ENCODE results near the gene RICTOR.

Gene RICTOR

GRCh38 chr5:39009280-39009679 lies 64.9 kb downstream of the RICTOR start:
- Histone ChIP-seq H2BK5ac (ENCODE audit: low read depth, low read length, poor library complexity, severe bottlenecking) (no peak overlapping the region), H2BK15ac (ENCODE audit: low read depth, poor library complexity, severe bottlenecking) (no peak overlapping the region), H3K14ac (ENCODE audit: low read length in 2 of 2) (no peak overlapping the region), H3K4me3 (ENCODE audit: insufficient read depth in 1 of 2, low read depth in 1 of 2, low read length in 2 of 2) (no peak overlapping the region), H3K27me3 (ENCODE audit: control insufficient read depth in 1 of 2, insufficient read depth in 1 of 2, low read length in 2 of 2) (no peaks in the 10 kb centered on the region), H4K8ac (ENCODE audit: low read length) (no peak overlapping the region), H3K18ac (ENCODE audit: low read depth in 1 of 2, low read length in 2 of 2) (no peak overlapping the region), H2BK120ac (ENCODE audit: low read depth, low read length) (no peak overlapping the region), H2BK12ac (ENCODE audit: low read length in 2 of 2) (no peak overlapping the region), H3K36me3 (ENCODE audit: control insufficient read depth in 1 of 2, insufficient read depth in 2 of 2, low read depth in 1 of 2, low read length in 2 of 2) (peaks cover 8 to 30% of the 10 kb centered on the region in 2 experiments), H3K79me1 (replicated peaks; ENCODE audit: low read length, poor library complexity, severe bottlenecking) (peaks cover 17% of the 10 kb centered on the region), H3K27ac (ENCODE audit: low read length, poor library complexity, severe bottlenecking) (no peak overlapping the region), H3K9me3 (ENCODE audit: control insufficient read depth, low read length) (peaks cover 4% of the 10 kb centered on the region), H4K91ac (ENCODE audit: low read length) (no peak overlapping the region), H2AFZ (ENCODE audit: low read depth, low read length) (no peak overlapping the region), H3K4me1 (ENCODE audit: control insufficient read depth, insufficient read depth, low read depth, low read length) (no peaks in the 10 kb centered on the region), H3K4me2 (ENCODE audit: low read length, poor library complexity, severe bottlenecking) (no peak overlapping the region), H3K9ac (ENCODE audit: low read length) (no peak overlapping the region), H3K4ac (ENCODE audit: low read depth in 1 of 2, low read length in 2 of 2) (no peak overlapping the region), H3K23ac (ENCODE audit: low read length in 2 of 2) (no peak overlapping the region), H2AK5ac (ENCODE audit: low read length, severe bottlenecking) (no peak overlapping the region)
- WGBS, result no CpG with 5 or more reads among the region's 1 CpG
- DNase-seq, result no peak

GRCh38 chr5:39006650-39007049 lies 67.5 kb downstream of the RICTOR start:
- Histone ChIP-seq H3K18ac (ENCODE audit: low read depth in 1 of 2, low read length in 2 of 2) (no peak overlapping the region), H3K79me1 (replicated peaks; ENCODE audit: low read length, poor library complexity, severe bottlenecking) (peaks cover 12% of the 10 kb centered on the region), H4K91ac (ENCODE audit: low read length) (no peak overlapping the region), H2BK5ac (ENCODE audit: low read depth, low read length, poor library complexity, severe bottlenecking) (no peak overlapping the region), H3K23ac (ENCODE audit: low read length in 2 of 2) (no peak overlapping the region), H3K9ac (ENCODE audit: low read length) (no peak overlapping the region), H3K4ac (ENCODE audit: low read depth in 1 of 2, low read length in 2 of 2) (no peak overlapping the region), H4K8ac (ENCODE audit: low read length) (no peak overlapping the region), H2BK15ac (ENCODE audit: low read depth, poor library complexity, severe bottlenecking) (no peak overlapping the region), H2BK12ac (ENCODE audit: low read length in 2 of 2) (no peak overlapping the region), H3K14ac (ENCODE audit: low read length in 2 of 2) (no peak overlapping the region), H3K36me3 (ENCODE audit: control insufficient read depth in 1 of 2, insufficient read depth in 2 of 2, low read depth in 1 of 2, low read length in 2 of 2) (peaks cover 8 to 33% of the 10 kb centered on the region in 2 experiments), H3K27me3 (ENCODE audit: control insufficient read depth in 1 of 2, insufficient read depth in 1 of 2, low read length in 2 of 2) (no peaks in the 10 kb centered on the region), H3K4me2 (ENCODE audit: low read length, poor library complexity, severe bottlenecking) (no peak overlapping the region), H2AFZ (ENCODE audit: low read depth, low read length) (no peak overlapping the region), H3K27ac (ENCODE audit: low read length, poor library complexity, severe bottlenecking) (no peak overlapping the region), H2BK120ac (ENCODE audit: low read depth, low read length) (no peak overlapping the region), H3K4me1 (ENCODE audit: control insufficient read depth, insufficient read depth, low read depth, low read length) (no peaks in the 10 kb centered on the region), H2AK5ac (ENCODE audit: low read length, severe bottlenecking) (no peak overlapping the region), H3K4me3 (ENCODE audit: insufficient read depth in 1 of 2, low read depth in 1 of 2, low read length in 2 of 2) (no peak overlapping the region), H3K9me3 (ENCODE audit: control insufficient read depth, low read length) (no peaks in the 10 kb centered on the region)
- WGBS, result no CpG with 5 or more reads among the region's 2 CpGs
- no peak for DNase-seq

GRCh38 chr5:39005566-39006232 lies 68.5 kb downstream of the RICTOR start:
- H3K27ac ChIP-seq (ENCODE audit: low read length, poor library complexity, severe bottlenecking), result no peak overlapping the region

GRCh38 chr5:39001683-39002082 lies 72.5 kb downstream of the RICTOR start:
- H4K8ac ChIP-seq (ENCODE audit: low read length), result no peak overlapping the region
- H3K4me1 ChIP-seq (ENCODE audit: control insufficient read depth, insufficient read depth, low read depth, low read length), result no peaks in the 10 kb centered on the region
- no peak overlapping the region for H2BK120ac ChIP-seq (ENCODE audit: low read depth, low read length)
- peaks cover 2% of the 10 kb centered on the region for H3K79me1 ChIP-seq (replicated peaks; ENCODE audit: low read length, poor library complexity, severe bottlenecking)
- H2AK5ac ChIP-seq (ENCODE audit: low read length, severe bottlenecking), result no peak overlapping the region
- no peak overlapping the region for H3K4ac ChIP-seq (ENCODE audit: low read depth in 1 of 2, low read length in 2 of 2)
- 100% methylated on average over 1 of the region's 2 CpGs for WGBS
- no peak overlapping the region for H3K4me2 ChIP-seq (ENCODE audit: low read length, poor library complexity, severe bottlenecking)
- H2BK15ac ChIP-seq (ENCODE audit: low read depth, poor library complexity, severe bottlenecking), result no peak overlapping the region
- H2BK5ac ChIP-seq (ENCODE audit: low read depth, low read length, poor library complexity, severe bottlenecking), result no peak overlapping the region
- H3K9ac ChIP-seq (ENCODE audit: low read length), result no peak overlapping the region
- no peak overlapping the region for H2BK12ac ChIP-seq (ENCODE audit: low read length in 2 of 2)
- no peak overlapping the region for H3K23ac ChIP-seq (ENCODE audit: low read length in 2 of 2)
- H3K14ac ChIP-seq (ENCODE audit: low read length in 2 of 2), result no peak overlapping the region
- no peak overlapping the region for H4K91ac ChIP-seq (ENCODE audit: low read length)
- no peaks in the 10 kb centered on the region for H3K27me3 ChIP-seq (ENCODE audit: control insufficient read depth in 1 of 2, insufficient read depth in 1 of 2, low read length in 2 of 2)
- DNase-seq, result no peak
- H3K9me3 ChIP-seq (ENCODE audit: control insufficient read depth, low read length), result peaks cover 11% of the 10 kb centered on the region
- H2AFZ ChIP-seq (ENCODE audit: low read depth, low read length), result no peak overlapping the region
- H3K36me3 ChIP-seq (ENCODE audit: control insufficient read depth in 1 of 2, insufficient read depth in 2 of 2, low read depth in 1 of 2, low read length in 2 of 2), result peaks cover 0 to 42% of the 10 kb centered on the region in 2 experiments
- H3K18ac ChIP-seq (ENCODE audit: low read depth in 1 of 2, low read length in 2 of 2), result no peak overlapping the region
- H3K4me3 ChIP-seq (ENCODE audit: insufficient read depth in 1 of 2, low read depth in 1 of 2, low read length in 2 of 2), result no peak overlapping the region
- H3K27ac ChIP-seq (ENCODE audit: low read length, poor library complexity, severe bottlenecking), result no peak overlapping the region

More at GRCh38 chr5:39005566-39006232, 68.5 kb downstream of the RICTOR start:
- Histone ChIP-seq H3K14ac (ENCODE audit: low read length in 2 of 2) (no peak overlapping the region), H2BK12ac (ENCODE audit: low read length in 2 of 2) (no peak overlapping the region), H3K27me3 (ENCODE audit: control insufficient read depth in 1 of 2, insufficient read depth in 1 of 2, low read length in 2 of 2) (no peaks in the 10 kb centered on the region), H3K18ac (ENCODE audit: low read depth in 1 of 2, low read length in 2 of 2) (no peak overlapping the region), H2BK5ac (ENCODE audit: low read depth, low read length, poor library complexity, severe bottlenecking) (no peak overlapping the region), H3K36me3 (ENCODE audit: control insufficient read depth in 1 of 2, insufficient read depth in 2 of 2, low read depth in 1 of 2, low read length in 2 of 2) (peaks cover 0 to 32% of the 10 kb centered on the region in 2 experiments), H2AFZ (ENCODE audit: low read depth, low read length) (no peak overlapping the region), H3K4me2 (ENCODE audit: low read length, poor library complexity, severe bottlenecking) (no peak overlapping the region), H3K79me1 (replicated peaks; ENCODE audit: low read length, poor library complexity, severe bottlenecking) (peaks cover 7% of the 10 kb centered on the region), H3K9ac (ENCODE audit: low read length) (no peak overlapping the region), H2BK120ac (ENCODE audit: low read depth, low read length) (no peak overlapping the region), H2BK15ac (ENCODE audit: low read depth, poor library complexity, severe bottlenecking) (no peak overlapping the region), H4K91ac (ENCODE audit: low read length) (no peak overlapping the region), H3K4ac (ENCODE audit: low read depth in 1 of 2, low read length in 2 of 2) (no peak overlapping the region), H3K9me3 (ENCODE audit: control insufficient read depth, low read length) (no peaks in the 10 kb centered on the region), H3K23ac (ENCODE audit: low read length in 2 of 2) (no peak overlapping the region), H3K4me3 (ENCODE audit: insufficient read depth in 1 of 2, low read depth in 1 of 2, low read length in 2 of 2) (no peak overlapping the region), H3K4me1 (ENCODE audit: control insufficient read depth, insufficient read depth, low read depth, low read length) (no peaks in the 10 kb centered on the region), H2AK5ac (ENCODE audit: low read length, severe bottlenecking) (no peak overlapping the region), H4K8ac (ENCODE audit: low read length) (no peak overlapping the region)
- WGBS, result 92% methylated on average over 3 of the region's 3 CpGs
- DNase-seq, result no peak
